SKM-1 treated with dmso at 0.1 percent for 144 hours (cell line): ENCODE measurements around the gene TMPRSS2.
"Not testable (repeated sequence)": the region's sequence is repeated elsewhere in the genome, so short reads cannot be mapped to it uniquely, and the experiment has no call there.

Experiments used
- DNase-seq: peaks from one replicate; lab custom pipeline; 2025; ENCODE audit not compliant: unreplicated experiment; lab: John Stamatoyannopoulos, UW

TMPRSS2 gene

GRCh38 chr21:41428311-41428710, 79.6 kb downstream of the TMPRSS2 start:
- no peak for DNase-seq

- DNase-seq, result no peak
These were observed 80.4 kb downstream of the TMPRSS2 start for GRCh38 chr21:41427556-41427955.

GRCh38 chr21:41426676-41427404, 81.1 kb downstream of the TMPRSS2 start:
- DNase-seq, result no peak

- DNase-seq, result peak; percentile 16
These were observed 81.8 kb downstream of the TMPRSS2 start, which contains the start of gene MX1 for GRCh38 chr21:41425954-41426675. Gene MX1, plus strand, starts transcription at chr21:41426239. Its CDS starts 5,832 bp downstream, at chr21:41432071.

- no peak for DNase-seq
These were observed 82.4 kb downstream of the TMPRSS2 start for GRCh38 chr21:41425588-41425953.

GRCh38 chr21:41423305-41423636, 84.7 kb downstream of the TMPRSS2 start:
- DNase-seq, result not testable (repeated sequence)

- DNase-seq, result no peak
These were observed 85.2 kb downstream of the TMPRSS2 start for GRCh38 chr21:41422546-41423304.

- not testable (repeated sequence) for DNase-seq
These were observed 87.0 kb downstream of the TMPRSS2 start for GRCh38 chr21:41420998-41421397.

GRCh38 chr21:41419921-41420862, 87.8 kb downstream of the TMPRSS2 start:
- peak; percentile 66 for DNase-seq

GRCh38 chr21:41418956-41419680, 88.8 kb downstream of the TMPRSS2 start:
- DNase-seq, result peak; percentile 19

GRCh38 chr21:41418393-41418792, 89.6 kb downstream of the TMPRSS2 start:
- no peak for DNase-seq

- not testable (repeated sequence) for DNase-seq
These were observed 90.5 kb downstream of the TMPRSS2 start for GRCh38 chr21:41417505-41417904.
